Activated CD4-positive, alpha-beta T cell treated with anti-CD3 and anti-CD28 coated beads, Interleukin-2, amount 10 ng/mL, durations not matched to agents 7 days and 5 days (primary cell): ENCODE data around the gene RNASEL. TPM values are rescaled to one million over a fixed set of nuclear protein-coding genes. Genes with fewer than 3 reads are reported as not detected.

Source experiments
- CTCF ChIA-PET: fragments of 350-600 bp; sonication (Branson Sonifier 250); formaldehyde crosslinking; loops from one replicate; lab custom pipeline; 2021; ENCODE audit warnings: antibody characterized with exemption; lab: Charles Lee
- POLR2A ChIA-PET: fragments of 350-600 bp; sonication (Branson Sonifier 250); formaldehyde crosslinking; loops from one replicate; lab custom pipeline; 2021; ENCODE audit warnings: antibody characterized with exemption; lab: Charles Lee
- DNase-seq: peaks from one replicate; pipeline ENCODE4 v3.0.0-alpha.2; 2020
- H3K27ac Mint-ChIP-seq: one replicate; pipeline ENCODE4 v1.8.0; 2021; ENCODE audit warnings: mild to moderate bottlenecking, moderate library complexity, mixed read lengths
- H3K27me3 Mint-ChIP-seq: one replicate; pipeline ENCODE4 v1.8.0; 2021; ENCODE audit warnings: mixed read lengths
- H3K36me3 Mint-ChIP-seq: one replicate; pipeline ENCODE4 v1.8.0; 2021; ENCODE audit warnings: low read depth, mixed read lengths
- H3K4me1 Mint-ChIP-seq: one replicate; pipeline ENCODE4 v1.8.0; 2021; ENCODE audit warnings: mixed read lengths
- H3K4me3 Mint-ChIP-seq: one replicate; pipeline ENCODE4 v1.8.0; 2021; ENCODE audit warnings: mild to moderate bottlenecking, moderate library complexity, mixed read lengths
- H3K9me3 Mint-ChIP-seq: one replicate; pipeline ENCODE4 v1.8.0; 2021; ENCODE audit warnings: mixed read lengths
- total RNA-seq, 2 experiments: library from RNA; stranded (reverse); gene quantifications; one replicate each; pipeline ENCODE4 v1.2.3, GENCODE V29; 2021

The RNASEL gene
- total RNA-seq, 2 experiments from 2014 or later = 6.7 to 7.3 TPM

GRCh38 chr1:182629080-182629479 is 40.0 kb upstream of the RNASEL start:
- Mint-ChIP-seq H3K9me3 (no peaks in the 10 kb centered on the region), H3K27me3 (peaks cover 77% of the 10 kb centered on the region), H3K27ac (no peak overlapping the region), H3K4me3 (no peak overlapping the region), H3K4me1 (peaks cover 43% of the 10 kb centered on the region), H3K36me3 (no peaks in the 10 kb centered on the region)
- ChIA-PET CTCF (interaction anchor here (0.8 to 2.5 kb wide), 6 partner anchors 10 to 154 kb away, joined by 3 to 7 read pairs (median 4); no protein-coding TSS in a partner anchor), POLR2A (no interaction called here)
- DNase-seq = no peak

GRCh38 chr1:182628657-182629056 is 39.6 kb upstream of the RNASEL start:
- CTCF ChIA-PET = interaction anchor here (0.8 to 2.5 kb wide), 6 partner anchors 9 to 154 kb away, joined by 3 to 7 read pairs (median 4); no protein-coding TSS in a partner anchor
- POLR2A ChIA-PET = no interaction called here
- no peaks in the 10 kb centered on the region for H3K9me3 Mint-ChIP-seq
- peaks cover 43% of the 10 kb centered on the region for H3K4me1 Mint-ChIP-seq
- no peak overlapping the region for H3K27ac Mint-ChIP-seq
- H3K36me3 Mint-ChIP-seq = no peaks in the 10 kb centered on the region
- DNase-seq = no peak
- no peak overlapping the region for H3K4me3 Mint-ChIP-seq
- H3K27me3 Mint-ChIP-seq = peaks cover 77% of the 10 kb centered on the region

DNA sequence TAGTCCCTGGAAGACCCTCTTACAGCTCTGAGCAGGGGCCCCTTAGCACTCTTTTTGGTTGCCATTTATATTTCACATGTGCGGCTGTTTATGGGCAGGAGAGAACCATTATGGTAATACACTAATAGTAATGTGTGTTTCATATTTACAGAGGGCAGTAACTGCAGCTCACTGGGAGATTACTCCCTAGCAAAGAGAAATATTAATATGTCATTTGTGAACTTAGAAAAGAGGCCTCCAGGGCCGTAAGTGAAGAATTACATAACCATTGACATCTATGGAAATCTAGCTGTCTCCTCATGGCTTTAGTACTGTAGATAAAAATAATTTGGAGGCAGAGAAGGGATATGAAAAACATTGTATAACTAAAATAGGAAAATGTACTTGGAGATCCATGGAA is 38.6 kb upstream of the RNASEL start:
- POLR2A ChIA-PET = no interaction called here
- DNase-seq = no peak
- peaks cover 38% of the 10 kb centered on the region for H3K4me1 Mint-ChIP-seq
- no peaks in the 10 kb centered on the region for H3K36me3 Mint-ChIP-seq
- CTCF ChIA-PET = interaction anchor here (1.2 to 1.6 kb wide), 2 partner anchors 9 to 23 kb away, joined by 3 to 4 read pairs; no protein-coding TSS in a partner anchor
- H3K27ac Mint-ChIP-seq = no peak overlapping the region
- H3K9me3 Mint-ChIP-seq = no peaks in the 10 kb centered on the region
- peaks cover 82% of the 10 kb centered on the region for H3K27me3 Mint-ChIP-seq
- H3K4me3 Mint-ChIP-seq = no peak overlapping the region

- Mint-ChIP-seq H3K27ac (no peak overlapping the region), H3K4me1 (peaks cover 30% of the 10 kb centered on the region), H3K4me3 (no peak overlapping the region), H3K9me3 (peaks cover 6% of the 10 kb centered on the region), H3K27me3 (peaks cover 81% of the 10 kb centered on the region), H3K36me3 (no peaks in the 10 kb centered on the region)
- no peak for DNase-seq
- ChIA-PET POLR2A (no interaction called here), CTCF (interaction anchor here (2.3 kb wide), 1 partner anchor 11 kb away, joined by 8 read pairs; no protein-coding TSS in a partner anchor)
Observed at GRCh38 chr1:182626527-182626926, 37.5 kb upstream of the RNASEL start.

GRCh38 chr1:182625719-182626504 is 36.9 kb upstream of the RNASEL start:
- Mint-ChIP-seq H3K4me3 (no peak overlapping the region), H3K36me3 (peaks cover 2% of the 10 kb centered on the region), H3K4me1 (peaks cover 30% of the 10 kb centered on the region), H3K27me3 (peaks cover 79% of the 10 kb centered on the region), H3K27ac (no peak overlapping the region), H3K9me3 (peaks cover 9% of the 10 kb centered on the region)
- ChIA-PET CTCF (interaction anchor here (0.9 to 2.3 kb wide), 2 partner anchors 10 to 41 kb away, joined by 6 to 8 read pairs; no protein-coding TSS in a partner anchor), POLR2A (no interaction called here)
- no peak for DNase-seq

DNA sequence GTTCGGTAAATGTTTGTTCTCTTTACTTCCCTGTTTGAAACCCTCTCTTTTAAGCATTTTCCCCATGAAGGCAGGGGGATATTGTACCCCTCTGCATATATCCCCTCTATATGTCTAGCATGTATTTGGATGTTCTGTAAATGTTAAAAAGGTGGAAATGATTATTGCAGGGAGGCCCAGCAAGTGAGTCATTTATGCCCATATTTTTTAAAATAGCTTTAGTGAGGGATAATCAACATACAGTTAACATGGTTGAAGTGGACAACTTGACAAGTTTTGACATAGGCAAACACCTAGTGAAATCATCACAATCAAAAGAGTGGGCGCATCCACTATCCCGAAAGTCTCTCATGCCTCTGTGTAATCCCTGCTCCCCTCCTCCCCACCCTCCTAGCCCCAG is 36.0 kb upstream of the RNASEL start:
- no peak overlapping the region for H3K4me3 Mint-ChIP-seq
- ChIA-PET POLR2A (no interaction called here), CTCF (interaction anchor here (0.9 to 2.3 kb wide), 2 partner anchors 9 to 42 kb away, joined by 6 to 8 read pairs; no protein-coding TSS in a partner anchor)
- no peak for DNase-seq
- H3K36me3 Mint-ChIP-seq = peaks cover 6% of the 10 kb centered on the region
- peaks cover 15% of the 10 kb centered on the region for H3K9me3 Mint-ChIP-seq
- peaks cover 78% of the 10 kb centered on the region for H3K27me3 Mint-ChIP-seq
- H3K27ac Mint-ChIP-seq = no peak overlapping the region
- H3K4me1 Mint-ChIP-seq = peaks cover 23% of the 10 kb centered on the region

DNA sequence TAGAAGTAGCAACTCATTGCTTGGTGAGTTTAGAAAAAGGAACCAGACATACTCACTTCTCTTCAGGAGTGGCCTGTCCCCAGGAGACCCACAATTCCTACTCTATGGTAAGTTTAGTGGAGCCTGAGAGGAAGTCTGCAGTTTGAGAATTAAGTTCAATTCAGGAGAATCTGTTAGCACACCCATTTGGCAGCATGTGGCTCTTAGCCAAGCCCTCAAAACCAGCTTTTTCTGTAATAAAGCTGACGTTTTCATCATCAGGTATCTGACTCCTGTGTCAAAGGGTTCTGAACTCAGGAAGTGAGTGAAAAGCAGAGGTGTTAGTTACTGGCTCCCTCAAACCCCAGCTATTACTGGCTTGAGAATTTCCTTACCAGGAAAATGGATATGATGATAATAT is 35.5 kb upstream of the RNASEL start:
- ChIA-PET POLR2A (no interaction called here), CTCF (interaction anchor here (0.9 to 2.3 kb wide), 2 partner anchors 9 to 42 kb away, joined by 6 to 8 read pairs; no protein-coding TSS in a partner anchor)
- Mint-ChIP-seq H3K27ac (no peak overlapping the region), H3K36me3 (peaks cover 7% of the 10 kb centered on the region), H3K4me1 (peaks cover 18% of the 10 kb centered on the region), H3K9me3 (peaks cover 15% of the 10 kb centered on the region), H3K27me3 (peaks cover 76% of the 10 kb centered on the region), H3K4me3 (no peak overlapping the region)
- DNase-seq = no peak

DNA sequence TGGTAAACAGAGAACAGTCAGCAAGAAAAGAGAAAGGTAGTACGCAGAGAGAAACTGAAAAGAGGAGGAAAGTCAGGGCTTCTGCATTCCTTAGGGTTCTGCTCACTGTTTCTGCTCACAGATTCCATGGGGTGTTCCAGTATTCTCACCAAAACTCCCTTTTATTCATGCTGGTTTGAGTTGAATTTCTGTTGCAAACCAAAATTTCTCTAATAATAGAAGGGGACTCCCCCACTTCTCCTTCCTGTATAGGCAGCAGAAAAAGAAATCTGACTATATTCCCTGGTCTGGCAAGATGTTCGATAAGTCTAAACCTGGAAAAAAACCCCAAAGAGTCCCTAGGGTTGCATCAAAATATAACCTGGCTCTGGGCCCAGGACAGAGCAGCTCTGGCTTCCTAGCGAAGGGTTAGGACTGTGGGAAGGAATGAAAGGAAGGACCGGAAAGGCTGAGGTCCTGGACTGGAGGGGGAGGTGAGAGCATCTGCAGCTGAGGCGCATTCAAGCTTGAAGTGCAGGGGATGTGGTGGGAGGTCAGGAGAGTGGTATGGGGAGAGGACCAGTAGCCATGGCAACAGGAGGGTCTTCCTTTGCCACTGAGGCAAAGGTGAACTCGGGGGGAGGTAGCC is 34.0 kb upstream of the RNASEL start:
- peaks cover 14% of the 10 kb centered on the region for H3K4me1 Mint-ChIP-seq
- POLR2A ChIA-PET = no interaction called here
- CTCF ChIA-PET = interaction anchor here (0.7 to 1.1 kb wide), 2 partner anchors 20 to 24 kb away, joined by 3 read pairs; no protein-coding TSS in a partner anchor
- H3K9me3 Mint-ChIP-seq = peaks cover 18% of the 10 kb centered on the region
- H3K4me3 Mint-ChIP-seq = no peak overlapping the region
- peaks cover 78% of the 10 kb centered on the region for H3K27me3 Mint-ChIP-seq
- H3K27ac Mint-ChIP-seq = no peak overlapping the region
- peaks cover 10% of the 10 kb centered on the region for H3K36me3 Mint-ChIP-seq
- DNase-seq = no peak

DNA sequence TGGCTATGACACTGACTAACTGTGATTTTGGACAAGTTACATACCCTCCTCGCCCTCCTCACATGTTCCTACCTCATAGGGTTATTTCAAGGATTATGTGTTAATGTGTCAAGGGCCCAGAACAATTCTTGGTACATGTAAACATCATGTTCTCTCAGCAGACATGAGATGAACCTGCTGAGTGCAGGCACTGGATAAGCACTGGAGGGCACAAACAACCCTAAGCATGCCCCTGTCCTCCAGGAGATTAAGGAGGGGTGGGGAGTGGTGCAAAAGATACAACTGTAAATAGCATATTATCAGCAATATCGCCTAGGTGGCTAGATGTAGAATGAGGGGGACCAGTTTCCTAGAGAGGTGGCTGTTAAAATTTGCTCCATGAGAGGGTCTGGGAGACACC is 32.9 kb upstream of the RNASEL start:
- peaks cover 79% of the 10 kb centered on the region for H3K27me3 Mint-ChIP-seq
- POLR2A ChIA-PET = no interaction called here
- peaks cover 10% of the 10 kb centered on the region for H3K36me3 Mint-ChIP-seq
- peaks cover 24% of the 10 kb centered on the region for H3K4me1 Mint-ChIP-seq
- H3K9me3 Mint-ChIP-seq = peaks cover 18% of the 10 kb centered on the region
- CTCF ChIA-PET = no interaction called here
- no peak for DNase-seq
- no peak overlapping the region for H3K27ac Mint-ChIP-seq
- H3K4me3 Mint-ChIP-seq = no peak overlapping the region

- peaks cover 10% of the 10 kb centered on the region for H3K36me3 Mint-ChIP-seq
- H3K27me3 Mint-ChIP-seq = peaks cover 79% of the 10 kb centered on the region
- H3K27ac Mint-ChIP-seq = no peak overlapping the region
- ChIA-PET CTCF (interaction anchor here (0.6 to 1.0 kb wide), 3 partner anchors 10 to 26 kb away, joined by 4 to 5 read pairs (median 4); no protein-coding TSS in a partner anchor), POLR2A (no interaction called here)
- H3K4me1 Mint-ChIP-seq = peaks cover 28% of the 10 kb centered on the region
- no peak overlapping the region for H3K4me3 Mint-ChIP-seq
- H3K9me3 Mint-ChIP-seq = peaks cover 18% of the 10 kb centered on the region
- no peak for DNase-seq
Observed at GRCh38 chr1:182620924-182621585, 32.0 kb upstream of the RNASEL start.

DNA sequence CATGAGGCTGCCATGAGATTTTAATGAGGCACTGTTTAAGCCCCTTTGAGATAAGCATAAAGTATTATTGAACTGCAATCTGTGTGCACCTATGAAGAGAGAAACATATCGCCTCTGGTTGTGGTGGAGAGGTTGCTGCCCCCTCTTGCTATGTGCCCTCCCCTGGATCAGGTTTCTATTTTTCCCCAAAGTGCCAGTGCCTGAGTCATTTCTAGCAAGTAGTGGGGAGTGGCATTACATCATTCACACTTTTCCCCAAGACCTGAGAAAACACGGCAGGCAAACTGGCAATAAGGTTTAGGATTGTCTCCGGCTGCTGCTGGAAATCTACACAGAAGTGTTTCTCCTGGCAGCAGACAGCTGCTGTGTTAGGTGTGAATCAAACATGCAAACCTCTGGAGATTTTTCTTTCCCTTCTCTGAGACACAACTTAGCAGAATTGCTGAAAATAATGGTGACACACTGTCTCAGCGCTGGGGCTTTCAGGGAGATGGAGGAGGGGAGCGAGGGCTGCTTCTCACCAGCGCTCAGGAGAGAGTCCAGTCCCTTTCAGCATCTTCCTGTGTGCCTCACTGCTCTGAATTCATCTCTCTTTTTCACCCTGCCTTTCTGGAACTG is 28.8 kb upstream of the RNASEL start:
- POLR2A ChIA-PET = no interaction called here
- Mint-ChIP-seq H3K27ac (no peak overlapping the region), H3K9me3 (peaks cover 18% of the 10 kb centered on the region), H3K4me3 (no peak overlapping the region), H3K36me3 (peaks cover 10% of the 10 kb centered on the region), H3K4me1 (peaks cover 40% of the 10 kb centered on the region), H3K27me3 (peaks cover 79% of the 10 kb centered on the region)
- CTCF ChIA-PET = interaction anchor here (2.6 kb wide), 1 partner anchor 23 kb away, joined by 11 read pairs; no protein-coding TSS in a partner anchor
- DNase-seq = no peak

GRCh38 chr1:182617014-182617429 is 28.0 kb upstream of the RNASEL start:
- no peak overlapping the region for H3K4me3 Mint-ChIP-seq
- peaks cover 40% of the 10 kb centered on the region for H3K4me1 Mint-ChIP-seq
- H3K27me3 Mint-ChIP-seq = peaks cover 84% of the 10 kb centered on the region
- peaks cover 10% of the 10 kb centered on the region for H3K36me3 Mint-ChIP-seq
- DNase-seq = no peak
- peaks cover 16% of the 10 kb centered on the region for H3K9me3 Mint-ChIP-seq
- POLR2A ChIA-PET = no interaction called here
- peak overlapping the region; percentile 56 for H3K27ac Mint-ChIP-seq
- CTCF ChIA-PET = interaction anchor here (0.9 to 2.6 kb wide), 7 partner anchors 9 to 536 kb away, joined by 3 to 11 read pairs (median 3); partner anchors contain the start of gene RGS16
